GM12891 (cell line): ENCODE results near the gene RRAGD.

Experiments used
- POLR2A ChIP-seq: IDR thresholded peaks from 2 replicates; pipeline ENCODE4 v1.6.1; 2011; ENCODE audit warnings: low read depth, low read length, control low read depth
- POLR2AphosphoS5 ChIP-seq: IDR thresholded peaks from 2 replicates; pipeline ENCODE4 v1.6.1; 2011; ENCODE audit warnings: low read depth, low read length, control low read depth
- POU2F2 ChIP-seq: IDR thresholded peaks from 2 replicates; pipeline ENCODE4 v1.6.1; 2011; ENCODE audit warnings: low read depth, mild to moderate bottlenecking, control low read depth, low read length, moderate library complexity
- TAF1 ChIP-seq: IDR thresholded peaks from 2 replicates; pipeline ENCODE4 v1.6.1; 2011; ENCODE audit warnings: low read depth, low read length, control low read depth

GRCh38 chr6:89458704-89459103, 46.6 kb upstream of the RRAGD start:
- TF ChIP-seq POLR2A (no peak), POLR2AphosphoS5 (no peak), TAF1 (no peak), POU2F2 (no peak)
